Heart left ventricle (tissue), 16 donors: Measurements from ENCODE around the gene NOP53. TPM values are rescaled to one million over a fixed set of nuclear protein-coding genes. Genes with fewer than 3 reads are reported as not detected.
"Not testable (repeated sequence)": the region's sequence is repeated elsewhere in the genome, so short reads cannot be mapped to it uniquely, and the experiment has no call there.

ENCODE experiments used
- ATAC-seq, 4 donors: fragments of 200-7000 bp; cut with Tn5 transposase; one replicate each; pipeline ENCODE4 v1.9.1; 2020 to 2022; ENCODE audit warnings: moderate library complexity in 4 of 4, mild to moderate bottlenecking in 3 of 4, moderate number of reproducible peaks in 1 of 4
- DNase-seq, 5 donors: peaks; one replicate each; pipeline ENCODE4 v3.0.0-alpha.2; 2020
- H3K27ac ChIP-seq, 12 donors: fragments of 200-600 bp; sonication (generic) in 4 of 12; one replicate each; pipeline versions ENCODE4 v1.5.0 to v1.8.0; 2016 to 2022; ENCODE audit warnings: mild to moderate bottlenecking in 2 of 12
- H3K27me3 ChIP-seq, 9 donors: fragments of 200-600 bp; sonication (generic) in 2 of 9; one replicate each; pipeline versions ENCODE4 v1.5.1 to v1.8.0; 2016 to 2022; ENCODE audit warnings: mild to moderate bottlenecking in 3 of 9
- H3K36me3 ChIP-seq, 9 donors: fragments of 200-600 bp; sonication (generic) in 2 of 9; one replicate each; pipeline versions ENCODE4 v1.5.0 to v1.8.0; 2018 to 2022; ENCODE audit warnings: mild to moderate bottlenecking in 2 of 9
- H3K4me1 ChIP-seq, 12 donors: fragments of 200-600 bp; sonication (generic) in 4 of 12; one replicate each; pipeline versions ENCODE4 v1.5.0 to v1.8.0; 2016 to 2022; ENCODE audit warnings: mild to moderate bottlenecking in 3 of 12
- H3K4me3 ChIP-seq, 12 donors: fragments of 200-600 bp; sonication (generic) in 4 of 12; one replicate each; pipeline versions ENCODE4 v1.5.0 to v1.8.0; 2017 to 2022; ENCODE audit warnings: mild to moderate bottlenecking in 9 of 12, moderate library complexity in 4 of 12
- H3K9me3 ChIP-seq, 12 donors: fragments of 200-600 bp; sonication (generic) in 4 of 12; one replicate each; pipeline versions ENCODE4 v1.5.0 to v1.8.0; 2016 to 2022; ENCODE audit warnings: mild to moderate bottlenecking in 1 of 12
- POLR2A ChIP-seq, 2 donors: fragments of 450-650 bp; IDR thresholded peaks; one replicate each; pipeline ENCODE4 v1.6.1; 2017; ENCODE audit warnings: antibody characterized with exemption in 2 of 2, mild to moderate bottlenecking in 2 of 2, moderate library complexity in 2 of 2
- WGBS, 4 donors: extraction: QIAGEN DNeasy Blood & Tissue Kit in 2 of 4; methylation state at CpG; one replicate each; pipeline versions ENCODE4 v1.1.5 to v1.1.7; 2013 to 2018; 5-methylcytosine and 5-hydroxymethylcytosine counted together
- intact Hi-C, 10 donors: fragments of 100-400 bp; cut with DNase I; formaldehyde crosslinking; loops; one replicate each; pipeline versions ENCODE4 v1.11.1 to v1.14.2; 2022
- polyA plus RNA-seq, 2 donors: library from polyadenylated mRNA; stranded (reverse); fragments of 200-250 nt; gene quantifications; one replicate each; pipeline ENCODE4 v1.2.3, GENCODE V29; 2013
- total RNA-seq, 9 donors: library from RNA; depleted of rRNA in 2 of 9; stranded (reverse); fragments of >200 nt in 2 of 9; fragmentation: NEBNext Ultra II Directional in 3 of 9; extraction: Animal tissue kit (Norgen Biotek cat#: 25700) in 3 of 9; gene quantifications; one replicate each; pipeline versions ENCODE4 v1.1.0 to v1.2.4, GENCODE V29; 2016 to 2023
- TF ChIP-seq, protein P1 (sequence below), 12 donors: fragments of 200-600 bp; sonication (generic) in 4 of 12; IDR thresholded peaks; one replicate each; pipeline versions ENCODE4 v1.5.0 to v1.8.0; 2018 to 2022; ENCODE audit warnings: antibody characterized with exemption in 12 of 12, mild to moderate bottlenecking in 5 of 12
- donor health status: ischemic (EF 13 %, LVEDD 7.1; RV severe dilation, severe dysfunction).
- donor health status: healthy with polysubstance abuse.
- donor health status: DM: no; HTN: yes; CAD: no.
- donor health status: DM: no; HTN: no; CAD: no.
- donor health status: ischemic (EF 25% LVEDD 6.9; RV normal size, moderate dysfunction).
- donor health status: ischemic (EF 25% LVEDD 5.7; RV mildly dilated, moderate dysfunction).
- donor health status: healthy.
- donor health status: DM: yes; HTN: yes; CAD: no.
- donor health status: ischemic (EF 35%, LVEDD 5.7; RV mildly dilated, moderate dysfunction).
- donor health status: nonischemic (EF 11% LVEDD 7.7; RV severe dilation, severe dysfunction).
- donor health status: DM: yes; HTN: yes; CAD: no.
- donor health status: PGD.
- donor health status: ischemic (EF 29% LVEDD 5.4; RV normal size, mild dysfunction).
- donor health status: nonischemic (EF 23%, LVEDD 6.1; RV moderate dilation, normal function).

The NOP53 gene
- total and polyA plus RNA-seq, 11 donors: 132 to 259 (median 172) TPM

- intact Hi-C loops: loop anchor here in 2 of 10 donors (10.0 kb wide), 1 partner anchor 95 kb away; no protein-coding TSS in a partner anchor
- H3K4me3 ChIP-seq: no peak overlapping the region
- no peaks in the 10 kb centered on the region for H3K36me3 ChIP-seq
- ATAC-seq (no peak), DNase-seq (no peak)
- H3K4me1 ChIP-seq: peaks cover 0 to 9% (median 0%) of the 10 kb centered on the region in 12 donors
- H3K27ac ChIP-seq: no peak overlapping the region
- WGBS, 4 donors: 92 to 96% (median 94%) methylated on average over 3 of the region's 3 CpGs
- no peaks in the 10 kb centered on the region for H3K27me3 ChIP-seq
- no peaks in the 10 kb centered on the region for H3K9me3 ChIP-seq
- TF ChIP-seq POLR2A (IDR thresholded peaks at IDR 0.05): no peak
- TF ChIP-seq, protein P1, sequence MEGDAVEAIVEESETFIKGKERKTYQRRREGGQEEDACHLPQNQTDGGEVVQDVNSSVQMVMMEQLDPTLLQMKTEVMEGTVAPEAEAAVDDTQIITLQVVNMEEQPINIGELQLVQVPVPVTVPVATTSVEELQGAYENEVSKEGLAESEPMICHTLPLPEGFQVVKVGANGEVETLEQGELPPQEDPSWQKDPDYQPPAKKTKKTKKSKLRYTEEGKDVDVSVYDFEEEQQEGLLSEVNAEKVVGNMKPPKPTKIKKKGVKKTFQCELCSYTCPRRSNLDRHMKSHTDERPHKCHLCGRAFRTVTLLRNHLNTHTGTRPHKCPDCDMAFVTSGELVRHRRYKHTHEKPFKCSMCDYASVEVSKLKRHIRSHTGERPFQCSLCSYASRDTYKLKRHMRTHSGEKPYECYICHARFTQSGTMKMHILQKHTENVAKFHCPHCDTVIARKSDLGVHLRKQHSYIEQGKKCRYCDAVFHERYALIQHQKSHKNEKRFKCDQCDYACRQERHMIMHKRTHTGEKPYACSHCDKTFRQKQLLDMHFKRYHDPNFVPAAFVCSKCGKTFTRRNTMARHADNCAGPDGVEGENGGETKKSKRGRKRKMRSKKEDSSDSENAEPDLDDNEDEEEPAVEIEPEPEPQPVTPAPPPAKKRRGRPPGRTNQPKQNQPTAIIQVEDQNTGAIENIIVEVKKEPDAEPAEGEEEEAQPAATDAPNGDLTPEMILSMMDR (IDR thresholded peaks at IDR 0.05): no peak
Measured at GRCh38 chr19:47769534-47769933, 24.2 kb downstream of the NOP53 start.

- H3K4me1 ChIP-seq, H3K4me3 ChIP-seq, H3K27ac ChIP-seq, ATAC-seq, H3K9me3 ChIP-seq, intact Hi-C loops, DNase-seq, H3K36me3 ChIP-seq, H3K27me3 ChIP-seq: not testable (repeated sequence)
- WGBS, 4 donors: 88 to 91% (median 89%) methylated on average over 6 of the region's 6 CpGs
Measured at GRCh38 chr19:47771291-47771690, 25.9 kb downstream of the NOP53 start.

DNA sequence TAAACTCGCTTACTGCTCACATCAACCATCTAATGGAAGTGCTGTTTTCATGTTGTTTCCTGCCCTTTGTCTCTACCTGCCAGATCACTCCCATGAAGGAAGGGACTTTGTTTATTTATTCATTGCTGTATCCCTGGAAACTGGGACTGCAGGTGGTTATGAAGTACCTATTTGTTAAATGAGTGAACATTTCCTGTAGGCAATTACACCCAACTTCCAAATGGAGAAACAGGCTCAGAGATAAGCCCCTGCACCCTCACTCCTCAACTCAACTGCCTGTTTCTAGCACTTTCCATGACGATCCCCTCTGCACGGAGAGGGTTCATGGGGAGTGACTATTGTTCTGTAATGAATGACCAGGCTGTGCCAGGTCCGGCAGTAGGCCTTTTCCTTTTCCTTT, 31.2 kb downstream of the NOP53 start:
- H3K27me3 ChIP-seq: no peaks in the 10 kb centered on the region
- 61 to 72% (median 66%) methylated on average over 4 of the region's 4 CpGs for WGBS, 4 donors
- H3K9me3 ChIP-seq: no peaks in the 10 kb centered on the region
- H3K27ac ChIP-seq: peak overlapping the region in 5 of 12 donors; percentile 42 to 99 (median 97)
- ATAC-seq (no peak), DNase-seq (no peak)
- TF ChIP-seq POLR2A (IDR thresholded peaks at IDR 0.05): no peak
- TF ChIP-seq, protein P1 (IDR thresholded peaks at IDR 0.05): no peak
- no peak overlapping the region for H3K4me3 ChIP-seq
- H3K4me1 ChIP-seq: peaks cover 0 to 33% (median 29%) of the 10 kb centered on the region in 12 donors
- H3K36me3 ChIP-seq: peaks cover 0 to 10% (median 5%) of the 10 kb centered on the region in 9 donors
- intact Hi-C loops: no loop called here

GRCh38 chr19:47777245-47778048, 32.1 kb downstream of the NOP53 start:
- DNase-seq, ATAC-seq, H3K9me3 ChIP-seq, intact Hi-C loops, H3K27me3 ChIP-seq: not testable (repeated sequence)
- peaks cover 0 to 15% (median 11%) of the 10 kb centered on the region in 9 donors for H3K36me3 ChIP-seq
- H3K27ac ChIP-seq: peak overlapping the region; percentile 93 to 100 (median 98)
- peaks cover 0 to 41% (median 38%) of the 10 kb centered on the region in 12 donors for H3K4me1 ChIP-seq
- peak overlapping the region; percentile 73 to 99 (median 86) for H3K4me3 ChIP-seq
- 69 to 85% (median 80%) methylated on average over 23 of the region's 23 CpGs for WGBS, 4 donors
